DOHH2 (cell line): Measurements from ENCODE around the gene MZB1.

ENCODE experiments used
- H3F3A ChIP-seq: fragments of 200-600 bp; sonication (generic), shearing (Covaris generic); 2 replicates; pipeline ENCODE4 v1.6.0; 2016; ENCODE audit warnings: antibody characterized with exemption, mild to moderate bottlenecking; ENCODE audit not compliant: control insufficient read depth, insufficient read depth
- H3K27ac ChIP-seq: fragments of 200-600 bp; sonication (generic); 2 replicates; pipeline ENCODE4 v1.5.1; 2014; ENCODE audit warnings: low read depth, mild to moderate bottlenecking, low read length, moderate library complexity
- H3K27me3 ChIP-seq: fragments of 200-600 bp; sonication (generic); 2 replicates; pipeline ENCODE4 v1.6.1; 2014; ENCODE audit warnings: mild to moderate bottlenecking, low read length, mixed read lengths; ENCODE audit not compliant: control insufficient read depth
- H3K36me3 ChIP-seq: fragments of 200-600 bp; sonication (generic); 2 replicates; pipeline ENCODE4 v1.6.1; 2014; ENCODE audit warnings: mild to moderate bottlenecking, low read length, moderate library complexity, mixed read lengths; ENCODE audit not compliant: control insufficient read depth
- H3K4me1 ChIP-seq: fragments of 200-600 bp; sonication (generic); 2 replicates; pipeline ENCODE4 v1.6.1; 2014; ENCODE audit warnings: mild to moderate bottlenecking, low read length, mixed read lengths; ENCODE audit not compliant: control insufficient read depth
- H3K4me2 ChIP-seq: fragments of 200-600 bp; sonication (generic); 2 replicates; pipeline ENCODE4 v1.6.0; 2014; ENCODE audit warnings: mild to moderate bottlenecking, low read length, moderate library complexity
- H3K4me3 ChIP-seq: fragments of 200-600 bp; sonication (generic); 2 replicates; pipeline ENCODE4 v1.5.1; 2014; ENCODE audit warnings: mild to moderate bottlenecking, low read length, mixed read lengths
- H3K79me2 ChIP-seq: fragments of 200-600 bp; sonication (generic); 2 replicates; pipeline ENCODE4 v1.6.1; 2014; ENCODE audit warnings: mild to moderate bottlenecking, low read length, mixed read lengths; ENCODE audit not compliant: control insufficient read depth
- H3K9me2 ChIP-seq: fragments of 200-600 bp; sonication (generic); replicated peaks from 2 replicates; pipeline ENCODE4 v1.6.1; 2014; ENCODE audit warnings: mild to moderate bottlenecking, low read length, mixed read lengths; ENCODE audit not compliant: control insufficient read depth
- H3K9me3 ChIP-seq: fragments of 200-600 bp; sonication (generic); 2 replicates; pipeline ENCODE4 v1.6.1; 2014; ENCODE audit warnings: antibody characterized with exemption, low read length, mixed read lengths; ENCODE audit not compliant: control insufficient read depth, insufficient read depth
- H4K20me1 ChIP-seq: fragments of 200-600 bp; sonication (generic); 2 replicates; pipeline ENCODE4 v1.6.0; 2014; ENCODE audit warnings: low read depth, mild to moderate bottlenecking, antibody characterized with exemption, low read length, moderate library complexity; ENCODE audit not compliant: control insufficient read depth, insufficient read depth
- EZH2phosphoT487 ChIP-seq: fragments of 200-600 bp; sonication (generic); IDR thresholded peaks from 2 replicates; pipeline ENCODE4 v1.6.1; 2017; ENCODE audit warnings: borderline replicate concordance, mild to moderate bottlenecking, antibody characterized with exemption, low read length, moderate library complexity, mixed read lengths
- TF ChIP-seq, protein P1 (sequence below): fragments of 200-600 bp; sonication (generic); IDR thresholded peaks from one replicate; pipeline ENCODE4 v1.5.1; 2014; ENCODE audit warnings: antibody characterized with exemption, mild to moderate bottlenecking, low read depth, low read length; ENCODE audit not compliant: poor library complexity, severe bottlenecking

MZB1 gene

DNA sequence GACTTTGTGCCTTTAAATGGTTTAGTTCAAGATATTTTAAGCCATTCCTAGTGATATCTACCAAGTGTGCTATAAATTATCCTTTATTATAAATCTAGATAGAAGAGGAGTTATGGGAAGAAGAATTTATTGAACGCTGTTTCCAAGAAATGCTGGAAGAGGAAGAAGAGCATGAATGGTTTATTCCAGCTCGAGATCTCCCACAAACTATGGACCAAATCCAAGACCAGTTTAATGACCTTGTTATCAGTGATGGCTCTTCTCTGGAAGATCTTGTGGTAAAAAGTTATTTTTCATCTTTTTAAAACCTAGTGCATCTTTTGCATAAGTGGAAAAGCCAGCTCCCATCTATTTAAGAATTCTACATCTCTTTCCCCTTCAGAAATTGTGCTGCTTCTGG is 25.2 kb downstream of the MZB1 start:
- H3K27ac ChIP-seq, result no peak overlapping the region
- peaks cover 6% of the 10 kb centered on the region; the same call in 1 of the 2 replicates for H4K20me1 ChIP-seq
- peaks cover 15% of the 10 kb centered on the region; the same call in 1 of the 2 replicates for H3F3A ChIP-seq
- peaks cover 72% of the 10 kb centered on the region for H3K36me3 ChIP-seq
- H3K9me2 ChIP-seq, result no peaks in the 10 kb centered on the region
- no peaks in the 10 kb centered on the region for H3K4me1 ChIP-seq
- no peaks in the 10 kb centered on the region for H3K27me3 ChIP-seq
- H3K4me3 ChIP-seq, result no peak overlapping the region
- H3K9me3 ChIP-seq, result no peaks in the 10 kb centered on the region
- no peak for TF ChIP-seq EZH2phosphoT487
- TF ChIP-seq, protein P1, sequence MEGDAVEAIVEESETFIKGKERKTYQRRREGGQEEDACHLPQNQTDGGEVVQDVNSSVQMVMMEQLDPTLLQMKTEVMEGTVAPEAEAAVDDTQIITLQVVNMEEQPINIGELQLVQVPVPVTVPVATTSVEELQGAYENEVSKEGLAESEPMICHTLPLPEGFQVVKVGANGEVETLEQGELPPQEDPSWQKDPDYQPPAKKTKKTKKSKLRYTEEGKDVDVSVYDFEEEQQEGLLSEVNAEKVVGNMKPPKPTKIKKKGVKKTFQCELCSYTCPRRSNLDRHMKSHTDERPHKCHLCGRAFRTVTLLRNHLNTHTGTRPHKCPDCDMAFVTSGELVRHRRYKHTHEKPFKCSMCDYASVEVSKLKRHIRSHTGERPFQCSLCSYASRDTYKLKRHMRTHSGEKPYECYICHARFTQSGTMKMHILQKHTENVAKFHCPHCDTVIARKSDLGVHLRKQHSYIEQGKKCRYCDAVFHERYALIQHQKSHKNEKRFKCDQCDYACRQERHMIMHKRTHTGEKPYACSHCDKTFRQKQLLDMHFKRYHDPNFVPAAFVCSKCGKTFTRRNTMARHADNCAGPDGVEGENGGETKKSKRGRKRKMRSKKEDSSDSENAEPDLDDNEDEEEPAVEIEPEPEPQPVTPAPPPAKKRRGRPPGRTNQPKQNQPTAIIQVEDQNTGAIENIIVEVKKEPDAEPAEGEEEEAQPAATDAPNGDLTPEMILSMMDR, result no peak
- H3K4me2 ChIP-seq, result no peak overlapping the region
- H3K79me2 ChIP-seq, result peaks cover 44% of the 10 kb centered on the region

DNA sequence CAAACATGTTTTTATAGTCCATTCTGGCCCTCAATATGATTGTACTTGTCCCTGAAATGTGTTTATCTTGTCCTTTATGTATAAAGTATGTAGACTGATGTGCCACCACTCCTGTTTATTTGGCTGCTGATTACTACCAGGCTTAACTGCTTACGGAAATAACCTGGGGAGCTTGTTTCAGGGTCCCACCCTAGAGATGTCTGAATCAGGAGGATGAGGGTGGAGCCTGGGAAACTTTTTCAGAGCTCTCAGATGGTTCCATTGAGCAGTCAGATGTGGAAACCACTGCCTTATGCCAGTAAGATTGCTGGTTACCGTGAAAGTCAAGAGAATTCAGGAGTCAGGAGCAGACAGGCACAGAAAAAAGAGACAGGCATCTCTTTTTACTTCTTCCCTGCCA is 25.8 kb downstream of the MZB1 start:
- Histone ChIP-seq H3K9me2 (no peaks in the 10 kb centered on the region), H3K4me1 (no peaks in the 10 kb centered on the region), H3K27me3 (no peaks in the 10 kb centered on the region), H3K4me3 (no peak overlapping the region), H3K36me3 (peaks cover 71% of the 10 kb centered on the region), H3K79me2 (peaks cover 50% of the 10 kb centered on the region), H3F3A (peaks cover 10% of the 10 kb centered on the region; the same call in 1 of the 2 replicates), H3K9me3 (no peaks in the 10 kb centered on the region), H4K20me1 (peaks cover 6% of the 10 kb centered on the region; the same call in 1 of the 2 replicates), H3K4me2 (no peak overlapping the region), H3K27ac (no peak overlapping the region)
- TF ChIP-seq EZH2phosphoT487, result no peak
- TF ChIP-seq, protein P1, result no peak

DNA sequence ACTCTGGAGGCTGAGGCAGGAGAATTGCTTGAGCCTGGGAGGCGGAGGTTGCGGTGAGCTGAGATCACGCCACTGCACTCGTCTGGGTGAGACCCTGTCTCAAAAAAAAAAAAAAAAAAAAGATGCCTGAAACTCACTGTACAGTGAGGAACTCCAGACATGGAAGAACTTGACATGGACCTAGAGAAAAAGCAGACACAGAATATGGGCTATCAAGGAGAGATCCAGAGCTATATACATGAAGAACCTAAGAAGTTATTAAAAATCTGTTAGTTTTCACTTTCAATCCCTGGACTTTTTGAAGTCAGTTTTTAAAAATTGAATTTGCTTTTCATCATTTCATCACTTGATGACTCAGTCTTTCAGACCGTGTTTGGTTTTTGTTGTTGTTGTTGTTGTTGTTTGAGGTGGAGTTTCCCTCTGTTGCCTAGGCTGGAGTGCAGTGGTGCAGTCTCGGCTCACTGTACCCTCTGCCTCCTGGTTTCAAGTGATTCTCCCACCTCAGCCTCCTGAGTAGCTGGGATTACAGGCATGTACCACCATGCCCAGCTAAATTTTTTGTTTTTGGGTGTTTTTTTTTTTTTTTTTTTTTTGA is 27.8 kb downstream of the MZB1 start:
- H3K27me3 ChIP-seq, result no peaks in the 10 kb centered on the region

More for the DNA sequence above, 27.8 kb downstream of the MZB1 start:
- Histone ChIP-seq H3K79me2 (peaks cover 70% of the 10 kb centered on the region), H3K4me1 (no peaks in the 10 kb centered on the region), H3F3A (peaks cover 5% of the 10 kb centered on the region; the same call in 1 of the 2 replicates), H3K4me2 (no peak overlapping the region), H3K36me3 (peaks cover 73% of the 10 kb centered on the region), H3K9me2 (no peaks in the 10 kb centered on the region), H3K4me3 (no peak overlapping the region), H3K9me3 (no peaks in the 10 kb centered on the region), H4K20me1 (peaks cover 9% of the 10 kb centered on the region; the same call in 1 of the 2 replicates), H3K27ac (no peak overlapping the region)
- TF ChIP-seq EZH2phosphoT487, result no peak
- TF ChIP-seq, protein P1, result no peak
